MCF 10A (cell line): ENCODE measurements around the gene RBM24. TPM values are rescaled to one million over a fixed set of nuclear protein-coding genes. Genes with fewer than 3 reads are reported as not detected.

Experiments used
- Bru-seq: library from RNA; stranded (reverse); fragments of 400-500 nt; gene quantifications from one replicate; lab custom pipeline; 2021; lab: Mats Ljungman, UMichigan
- BruChase-seq, 2 experiments: library from RNA; stranded (reverse); fragments of 400-500 nt; gene quantifications; one replicate each; lab custom pipeline; 2021; lab: Mats Ljungman, UMichigan
- BruUV-seq: library from RNA; stranded (reverse); fragments of 400-500 nt; replicated peaks from 2 replicates; lab custom pipeline; 2021; lab: Mats Ljungman, UMichigan
- CTCF ChIA-PET: fragments of 300-600 bp; sonication (Branson Sonifier 250); formaldehyde crosslinking; extraction: SDS; loops from one replicate; lab custom pipeline; 2021; ENCODE audit warnings: antibody characterized with exemption, inconsistent platforms; lab: Yijun Ruan, JAX
- POLR2A ChIA-PET: fragments of 300-600, 350-650 bp; sonication (Branson Sonifier 250); formaldehyde crosslinking; extraction: SDS; loops from one replicate; lab custom pipeline; 2020; ENCODE audit warnings: antibody characterized with exemption, inconsistent platforms; lab: Yijun Ruan, JAX
- DNase-seq: peaks from one replicate; pipeline ENCODE4 v3.0.0-alpha.2; 2018; ENCODE audit not compliant: unreplicated experiment
- H3K27ac Mint-ChIP-seq: one replicate; pipeline ENCODE4 v1.8.0; 2022; ENCODE audit warnings: mild to moderate bottlenecking, low read depth, mixed read lengths; ENCODE audit not compliant: unreplicated experiment
- H3K27me3 Mint-ChIP-seq: one replicate; pipeline ENCODE4 v1.8.0; 2022; ENCODE audit warnings: mixed read lengths; ENCODE audit not compliant: insufficient read depth, unreplicated experiment
- H3K36me3 Mint-ChIP-seq: one replicate; pipeline ENCODE4 v1.8.0; 2022; ENCODE audit warnings: mild to moderate bottlenecking, moderate library complexity, mixed read lengths; ENCODE audit not compliant: insufficient read depth, unreplicated experiment
- H3K4me1 Mint-ChIP-seq: one replicate; pipeline ENCODE4 v1.8.0; 2022; ENCODE audit warnings: mixed read lengths; ENCODE audit not compliant: insufficient read depth, unreplicated experiment
- H3K4me3 Mint-ChIP-seq: one replicate; pipeline ENCODE4 v1.8.0; 2022; ENCODE audit warnings: mild to moderate bottlenecking, moderate library complexity, mixed read lengths; ENCODE audit not compliant: unreplicated experiment
- H3K9me3 Mint-ChIP-seq: one replicate; pipeline ENCODE4 v1.8.0; 2022; ENCODE audit warnings: mixed read lengths; ENCODE audit not compliant: unreplicated experiment
- CTCF ChIP-seq: fragments of 200-600 bp; IDR thresholded peaks from one replicate; pipeline ENCODE4 v1.8.0; 2022; ENCODE audit warnings: antibody characterized with exemption, mild to moderate bottlenecking; ENCODE audit not compliant: unreplicated experiment
- intact Hi-C: fragments of 100-400 bp; cut with micrococcal nuclease; formaldehyde crosslinking; loops from 2 replicates; pipeline ENCODE4 v1.14.1; 2022
- long read RNA-seq: library from polyadenylated mRNA; stranded (forward); transcript quantifications from one replicate; pipeline ENCODE4 v2.0.0, GENCODE V29; 2022
- total RNA-seq: library from RNA; stranded (reverse); gene quantifications from 2 replicates; pipeline ENCODE4 v1.2.3, GENCODE V29; 2022

The RBM24 gene
- total RNA-seq (not detected in 2 replicates), Bru-seq, nascent RNA (percentile 8 among the genes with signal in this experiment), BruChase-seq, experiment 1, labeled RNA remaining after a 6-hour chase (percentile 22 among the genes with signal in this experiment), BruChase-seq, experiment 2, labeled RNA remaining after a 2-hour chase (percentile 17 among the genes with signal in this experiment)
- long read RNA-seq: 0 reads

GRCh38 chr6:17281100-17281496, at the start of gene RBM24:
Gene RBM24 (plus strand): TSS chr6:17281361. CDS start chr6:17281582, 221 bp downstream.
- Mint-ChIP-seq H3K9me3 (no peaks in the 10 kb centered on the region), H3K27me3 (no peaks in the 10 kb centered on the region), H3K4me3 (peak within 1 kb of the TSS; percentile 76), H3K27ac (no peak within 1 kb of the TSS), H3K4me1 (peaks cover 16% of the 10 kb centered on the region), H3K36me3 (no peaks in the 10 kb centered on the region)
- POLR2A ChIA-PET: no interaction called here
- DNase-seq: peak; percentile 34
- CTCF ChIA-PET: interaction anchor here (0.6 kb wide), 1 partner anchor 21 kb away, joined by 3 read pairs; no protein-coding TSS in a partner anchor
- intact Hi-C loops: loop anchor here (5.0 kb wide), 2 partner anchors 111 to 301 kb away; partner anchors contain the start of gene CAP2
- no TSS peak for BruUV-seq
- TF ChIP-seq CTCF: peak; percentile 33

GRCh38 chr6:17233531-17233930, 47.6 kb upstream of the RBM24 start:
- intact Hi-C loops: no loop called here
- POLR2A ChIA-PET: no interaction called here
- H3K4me3 Mint-ChIP-seq: no peak overlapping the region
- H3K9me3 Mint-ChIP-seq: peaks cover 26% of the 10 kb centered on the region
- H3K4me1 Mint-ChIP-seq: peaks cover 7% of the 10 kb centered on the region
- H3K27ac Mint-ChIP-seq: no peak overlapping the region
- no TSS peak for BruUV-seq
- DNase-seq: peak; percentile 79
- CTCF ChIA-PET: no interaction called here
- no peak for TF ChIP-seq CTCF
- no peaks in the 10 kb centered on the region for H3K27me3 Mint-ChIP-seq
- H3K36me3 Mint-ChIP-seq: no peaks in the 10 kb centered on the region

GRCh38 chr6:17237246-17237645, 43.9 kb upstream of the RBM24 start:
- H3K27me3 Mint-ChIP-seq: no peaks in the 10 kb centered on the region
- CTCF ChIA-PET: no interaction called here
- intact Hi-C loops: no loop called here
- no peak overlapping the region for H3K27ac Mint-ChIP-seq
- peaks cover 29% of the 10 kb centered on the region for H3K9me3 Mint-ChIP-seq
- BruUV-seq: no TSS peak
- H3K36me3 Mint-ChIP-seq: no peaks in the 10 kb centered on the region
- DNase-seq: no peak
- peaks cover 7% of the 10 kb centered on the region for H3K4me1 Mint-ChIP-seq
- POLR2A ChIA-PET: no interaction called here
- no peak for TF ChIP-seq CTCF
- H3K4me3 Mint-ChIP-seq: no peak overlapping the region

GRCh38 chr6:17239260-17239659, 41.9 kb upstream of the RBM24 start:
- Mint-ChIP-seq H3K4me3 (no peak overlapping the region), H3K36me3 (no peaks in the 10 kb centered on the region), H3K9me3 (peaks cover 21% of the 10 kb centered on the region), H3K27ac (no peak overlapping the region), H3K27me3 (no peaks in the 10 kb centered on the region), H3K4me1 (no peaks in the 10 kb centered on the region)
- no TSS peak for BruUV-seq
- intact Hi-C loops: no loop called here
- ChIA-PET POLR2A (interaction anchor here (0.5 kb wide), 1 partner anchor 176 kb away, joined by 3 read pairs; no protein-coding TSS in a partner anchor), CTCF (no interaction called here)
- DNase-seq: no peak
- no peak for TF ChIP-seq CTCF
